Astrocyte (in vitro differentiated cells and primary cell): ENCODE results near the gene MAFB. TPM values are rescaled to one million over a fixed set of nuclear protein-coding genes. Genes with fewer than 3 reads are reported as not detected.

ENCODE experiments used
- DNase-seq: peaks from one replicate; pipeline ENCODE4 v3.0.0-alpha.2; 2010; ENCODE audit warnings: low read depth
- FAIRE-seq: peaks from 2 replicates; lab custom pipeline; 2011; peaks lifted over from hg19 to GRCh38; lab: Jason Lieb, UNC
- H2AFZ ChIP-seq: 2 replicates; pipeline ENCODE4 v1.6.0; 2012; ENCODE audit warnings: low read depth, low read length, inconsistent platforms
- H3K27ac ChIP-seq: 2 replicates; pipeline ENCODE4 v1.5.1; 2011; ENCODE audit warnings: low read depth, low read length, inconsistent platforms
- H3K27me3 ChIP-seq: 2 replicates; pipeline ENCODE4 v1.6.0; 2011; ENCODE audit warnings: low read length, inconsistent platforms; ENCODE audit not compliant: insufficient read depth
- H3K36me3 ChIP-seq: 2 replicates; pipeline ENCODE4 v1.5.1; 2011; ENCODE audit warnings: low read length, inconsistent platforms; ENCODE audit not compliant: insufficient read depth
- H3K4me1 ChIP-seq: 2 replicates; pipeline ENCODE4 v1.5.1; 2011; ENCODE audit warnings: low read length, inconsistent platforms; ENCODE audit not compliant: insufficient read depth
- H3K4me2 ChIP-seq: 2 replicates; pipeline ENCODE4 v1.6.0; 2012; ENCODE audit warnings: low read length, inconsistent platforms
- H3K4me3 ChIP-seq: 2 replicates; pipeline ENCODE4 v1.5.1; 2011; ENCODE audit warnings: low read depth, mild to moderate bottlenecking, low read length, inconsistent platforms; ENCODE audit not compliant: insufficient read depth
- H3K79me2 ChIP-seq: 2 replicates; pipeline ENCODE4 v1.6.0; 2012; ENCODE audit warnings: mild to moderate bottlenecking, low read length, inconsistent platforms; ENCODE audit not compliant: insufficient read depth
- H3K9ac ChIP-seq: 2 replicates; pipeline ENCODE4 v1.6.0; 2012; ENCODE audit warnings: mild to moderate bottlenecking, low read length, inconsistent platforms
- H3K9me3 ChIP-seq: 2 replicates; pipeline ENCODE4 v1.5.1; 2012; ENCODE audit warnings: low read depth, mild to moderate bottlenecking, low read length, inconsistent platforms; ENCODE audit not compliant: insufficient read depth
- H4K20me1 ChIP-seq: 2 replicates; pipeline ENCODE4 v1.6.0; 2012; ENCODE audit warnings: low read length, inconsistent platforms; ENCODE audit not compliant: insufficient read depth
- H3K27ac Mint-ChIP-seq: one replicate; pipeline ENCODE4 v1.8.0; 2021; ENCODE audit warnings: mild to moderate bottlenecking, mixed read lengths; ENCODE audit not compliant: unreplicated experiment
- H3K27me3 Mint-ChIP-seq: one replicate; pipeline ENCODE4 v1.8.0; 2021; ENCODE audit warnings: low read depth, mixed read lengths; ENCODE audit not compliant: unreplicated experiment
- H3K36me3 Mint-ChIP-seq: one replicate; pipeline ENCODE4 v1.8.0; 2021; ENCODE audit warnings: low read depth, mixed read lengths; ENCODE audit not compliant: unreplicated experiment
- H3K4me1 Mint-ChIP-seq: one replicate; pipeline ENCODE4 v1.8.0; 2021; ENCODE audit warnings: low read depth, mixed read lengths; ENCODE audit not compliant: unreplicated experiment
- H3K4me3 Mint-ChIP-seq: one replicate; pipeline ENCODE4 v1.8.0; 2021; ENCODE audit warnings: mild to moderate bottlenecking, moderate library complexity, mixed read lengths; ENCODE audit not compliant: unreplicated experiment
- H3K9me3 Mint-ChIP-seq: one replicate; pipeline ENCODE4 v1.8.0; 2021; ENCODE audit warnings: mild to moderate bottlenecking, mixed read lengths; ENCODE audit not compliant: unreplicated experiment
- EZH2 ChIP-seq: IDR thresholded peaks from 2 replicates; pipeline ENCODE4 v1.6.1; 2012; ENCODE audit warnings: mild to moderate bottlenecking, low read length, inconsistent platforms; ENCODE audit not compliant: insufficient read depth
- total RNA-seq: library from RNA; stranded (reverse); gene quantifications from 2 replicates; pipeline ENCODE4 v1.2.1, GENCODE V29; 2021
- TF ChIP-seq, protein P1 (sequence below): IDR thresholded peaks from 2 replicates; pipeline ENCODE4 v1.5.1; 2011; ENCODE audit warnings: low read depth, mild to moderate bottlenecking, inconsistent platforms, low read length, moderate library complexity; ENCODE audit not compliant: insufficient read depth

MAFB gene
- total RNA-seq, 1 donor from 2014 or later = 2.9 TPM

GRCh38 chr20:40639132-40639531 is 49.9 kb downstream of the MAFB start:
- H3K4me2 ChIP-seq = no peak overlapping the region
- H3K4me3 Mint-ChIP-seq = no peak overlapping the region
- no peaks in the 10 kb centered on the region for H3K36me3 ChIP-seq
- H3K27me3 ChIP-seq = no peaks in the 10 kb centered on the region
- H3K9ac ChIP-seq = no peak overlapping the region
- H3K9me3 Mint-ChIP-seq = peaks cover 8% of the 10 kb centered on the region
- TF ChIP-seq EZH2 = no peak
- TF ChIP-seq, protein P1, sequence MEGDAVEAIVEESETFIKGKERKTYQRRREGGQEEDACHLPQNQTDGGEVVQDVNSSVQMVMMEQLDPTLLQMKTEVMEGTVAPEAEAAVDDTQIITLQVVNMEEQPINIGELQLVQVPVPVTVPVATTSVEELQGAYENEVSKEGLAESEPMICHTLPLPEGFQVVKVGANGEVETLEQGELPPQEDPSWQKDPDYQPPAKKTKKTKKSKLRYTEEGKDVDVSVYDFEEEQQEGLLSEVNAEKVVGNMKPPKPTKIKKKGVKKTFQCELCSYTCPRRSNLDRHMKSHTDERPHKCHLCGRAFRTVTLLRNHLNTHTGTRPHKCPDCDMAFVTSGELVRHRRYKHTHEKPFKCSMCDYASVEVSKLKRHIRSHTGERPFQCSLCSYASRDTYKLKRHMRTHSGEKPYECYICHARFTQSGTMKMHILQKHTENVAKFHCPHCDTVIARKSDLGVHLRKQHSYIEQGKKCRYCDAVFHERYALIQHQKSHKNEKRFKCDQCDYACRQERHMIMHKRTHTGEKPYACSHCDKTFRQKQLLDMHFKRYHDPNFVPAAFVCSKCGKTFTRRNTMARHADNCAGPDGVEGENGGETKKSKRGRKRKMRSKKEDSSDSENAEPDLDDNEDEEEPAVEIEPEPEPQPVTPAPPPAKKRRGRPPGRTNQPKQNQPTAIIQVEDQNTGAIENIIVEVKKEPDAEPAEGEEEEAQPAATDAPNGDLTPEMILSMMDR = no peak
- no peaks in the 10 kb centered on the region for H4K20me1 ChIP-seq
- no peaks in the 10 kb centered on the region for H3K9me3 ChIP-seq
- H3K4me3 ChIP-seq = no peak overlapping the region
- no peak overlapping the region for H3K27ac ChIP-seq
- DNase-seq (no peak), FAIRE-seq (no peak)
- H2AFZ ChIP-seq = no peak overlapping the region
- H3K36me3 Mint-ChIP-seq = no peaks in the 10 kb centered on the region
- H3K4me1 ChIP-seq = no peaks in the 10 kb centered on the region
- H3K27me3 Mint-ChIP-seq = peaks cover 31% of the 10 kb centered on the region
- H3K27ac Mint-ChIP-seq = no peak overlapping the region
- no peaks in the 10 kb centered on the region for H3K79me2 ChIP-seq
- peaks cover 3% of the 10 kb centered on the region for H3K4me1 Mint-ChIP-seq

- H3K36me3 Mint-ChIP-seq = no peaks in the 10 kb centered on the region
- no peaks in the 10 kb centered on the region for H4K20me1 ChIP-seq
- no peak overlapping the region for H3K9ac ChIP-seq
- H3K27me3 ChIP-seq = no peaks in the 10 kb centered on the region
- H3K4me3 Mint-ChIP-seq = no peak overlapping the region
- H3K4me3 ChIP-seq = no peak overlapping the region
- no peaks in the 10 kb centered on the region for H3K36me3 ChIP-seq
- TF ChIP-seq, protein P1 = no peak
- TF ChIP-seq EZH2 = no peak
- H2AFZ ChIP-seq = no peak overlapping the region
- DNase-seq = no peak
- H3K9me3 ChIP-seq = no peaks in the 10 kb centered on the region
- no peaks in the 10 kb centered on the region for H3K79me2 ChIP-seq
- H3K4me1 ChIP-seq = no peaks in the 10 kb centered on the region
- peaks cover 8% of the 10 kb centered on the region for H3K9me3 Mint-ChIP-seq
- H3K27me3 Mint-ChIP-seq = peaks cover 35% of the 10 kb centered on the region
- H3K27ac ChIP-seq = no peak overlapping the region
- H3K27ac Mint-ChIP-seq = no peak overlapping the region
- H3K4me2 ChIP-seq = no peak overlapping the region
- no peak for FAIRE-seq
- H3K4me1 Mint-ChIP-seq = no peaks in the 10 kb centered on the region
Observed at GRCh38 chr20:40638414-40638813, 50.6 kb downstream of the MAFB start.

- no peaks in the 10 kb centered on the region for H4K20me1 ChIP-seq
- no peak for DNase-seq
- no peaks in the 10 kb centered on the region for H3K79me2 ChIP-seq
- H3K9me3 ChIP-seq = no peaks in the 10 kb centered on the region
- no peaks in the 10 kb centered on the region for H3K4me1 ChIP-seq
- H3K4me2 ChIP-seq = no peak overlapping the region
- no peaks in the 10 kb centered on the region for H3K36me3 ChIP-seq
- Mint-ChIP-seq H3K9me3 (peaks cover 8% of the 10 kb centered on the region), H3K4me3 (no peak overlapping the region), H3K27ac (no peak overlapping the region), H3K27me3 (peaks cover 43% of the 10 kb centered on the region), H3K36me3 (no peaks in the 10 kb centered on the region), H3K4me1 (no peaks in the 10 kb centered on the region)
- no peak overlapping the region for H3K9ac ChIP-seq
- no peak for TF ChIP-seq EZH2
- TF ChIP-seq, protein P1 = no peak
- no peak for FAIRE-seq
- H2AFZ ChIP-seq = no peak overlapping the region
- H3K27me3 ChIP-seq = no peaks in the 10 kb centered on the region
- H3K4me3 ChIP-seq = no peak overlapping the region
- no peak overlapping the region for H3K27ac ChIP-seq
Observed at GRCh38 chr20:40637176-40637575, 51.9 kb downstream of the MAFB start.
